Neural cell (in vitro differentiated cells): ENCODE data around the gene WNT4. TPM values are rescaled to one million over a fixed set of nuclear protein-coding genes. Genes with fewer than 3 reads are reported as not detected.

ENCODE experiments used
- H2AFZ ChIP-seq: fragments of 200-600, 300-800 bp; sonication (generic), shearing (Covaris generic); 2 replicates; pipeline ENCODE4 v1.6.0; 2014; ENCODE audit warnings: low read depth, mild to moderate bottlenecking, antibody characterized with exemption, low read length, moderate library complexity
- H3F3A ChIP-seq: fragments of 200-600 bp; shearing (Covaris generic); 2 replicates; pipeline ENCODE4 v1.6.1; 2016; ENCODE audit warnings: mild to moderate bottlenecking, moderate library complexity, mixed read lengths, antibody characterized with exemption, low read length; ENCODE audit not compliant: insufficient read depth, poor library complexity, severe bottlenecking
- H3K27ac ChIP-seq: fragments of 200-600, 300-800 bp; sonication (generic), shearing (Covaris generic); 2 replicates; pipeline ENCODE4 v1.5.1; 2014; ENCODE audit warnings: mild to moderate bottlenecking, low read length, moderate library complexity
- H3K27me3 ChIP-seq: fragments of 300-800, 200-600 bp; sonication (generic), shearing (Covaris generic); 2 replicates; pipeline ENCODE4 v1.6.0; 2014; ENCODE audit warnings: mild to moderate bottlenecking, low read depth, low read length, moderate library complexity; ENCODE audit not compliant: insufficient read depth
- H3K36me3 ChIP-seq: fragments of 300-800, 200-600 bp; sonication (generic), shearing (Covaris generic); 2 replicates; pipeline ENCODE4 v1.5.1; 2014; ENCODE audit warnings: mild to moderate bottlenecking, antibody characterized with exemption, low read length, moderate library complexity; ENCODE audit not compliant: insufficient read depth
- H3K4me2 ChIP-seq: fragments of 300-800, 200-600 bp; sonication (generic), shearing (Covaris generic); 2 replicates; pipeline ENCODE4 v1.6.0; 2014; ENCODE audit warnings: mild to moderate bottlenecking, low read length
- H3K4me3 ChIP-seq: fragments of 300-800, 200-600 bp; sonication (generic), shearing (Covaris generic); 2 replicates; pipeline ENCODE4 v1.5.1; 2014; ENCODE audit warnings: mild to moderate bottlenecking, low read length, moderate library complexity
- H3K79me2 ChIP-seq: fragments of 200-600 bp; shearing (Covaris generic); replicated peaks from 2 replicates; pipeline ENCODE4 v1.6.0; 2014; ENCODE audit warnings: mild to moderate bottlenecking, low read length, moderate library complexity; ENCODE audit not compliant: insufficient read depth
- H3K9ac ChIP-seq: fragments of 300-800, 200-600 bp; sonication (generic), shearing (Covaris generic); 2 replicates; pipeline ENCODE4 v1.6.1; 2016; ENCODE audit warnings: mild to moderate bottlenecking, low read length, mixed read lengths
- H3K9me2 ChIP-seq: fragments of 200-600 bp; shearing (Covaris generic); 2 replicates; pipeline ENCODE4 v1.6.1; 2016; ENCODE audit warnings: mild to moderate bottlenecking, low read length, mixed read lengths; ENCODE audit not compliant: insufficient read depth
- H3K9me3 ChIP-seq: fragments of 200-600, 300-800 bp; sonication (generic), shearing (Covaris generic); 2 replicates; pipeline ENCODE4 v1.6.1; 2016; ENCODE audit warnings: mild to moderate bottlenecking, mixed run types, low read length, moderate library complexity, mixed read lengths
- H4K20me1 ChIP-seq: fragments of 200-600 bp; shearing (Covaris generic); 2 replicates; pipeline ENCODE4 v1.6.1; 2016; ENCODE audit warnings: mild to moderate bottlenecking, mixed run types; ENCODE audit not compliant: insufficient read depth
- EP300 ChIP-seq: fragments of 450-650 bp; conservative IDR thresholded peaks from 2 replicates; pipeline ENCODE4 v1.6.1; 2014; ENCODE audit warnings: antibody characterized with exemption, mild to moderate bottlenecking, moderate library complexity; ENCODE audit not compliant: poor library complexity, severe bottlenecking
- EZH2 ChIP-seq: fragments of 200-600, 300-800 bp; shearing (Covaris generic), sonication (generic); IDR thresholded peaks from 2 replicates; pipeline ENCODE4 v1.6.1; 2014; ENCODE audit warnings: antibody characterized with exemption, low read length, borderline replicate concordance, mild to moderate bottlenecking; ENCODE audit not compliant: insufficient read depth, poor library complexity, severe bottlenecking
- MXI1 ChIP-seq: fragments of 450-650 bp; conservative IDR thresholded peaks from 2 replicates; pipeline ENCODE4 v1.6.1; 2014; ENCODE audit warnings: antibody characterized with exemption, mild to moderate bottlenecking; ENCODE audit not compliant: poor library complexity, severe bottlenecking
- POLR2AphosphoS5 ChIP-seq: IDR thresholded peaks from 2 replicates; pipeline ENCODE4 v1.6.1; 2012
- RAD21 ChIP-seq: fragments of 450-650 bp; conservative IDR thresholded peaks from 2 replicates; pipeline ENCODE4 v1.6.1; 2014; ENCODE audit warnings: antibody characterized with exemption, mild to moderate bottlenecking, moderate library complexity
- SMC3 ChIP-seq: fragments of 450-650 bp; conservative IDR thresholded peaks from 2 replicates; pipeline ENCODE4 v1.6.1; 2014; ENCODE audit warnings: antibody characterized with exemption, mild to moderate bottlenecking, moderate library complexity; ENCODE audit not compliant: poor library complexity
- TAF1 ChIP-seq: IDR thresholded peaks from 2 replicates; pipeline ENCODE4 v1.6.1; 2012; ENCODE audit warnings: low read depth
- polyA plus RNA-seq: library from polyadenylated mRNA; depleted of rRNA; stranded (reverse); fragments of >200 nt; gene quantifications from 2 replicates; pipeline ENCODE4 v1.2.3, GENCODE V29; 2014
- TF ChIP-seq, protein P1 (sequence below): fragments of 450-650 bp; IDR thresholded peaks from 2 replicates; pipeline ENCODE4 v1.5.1; 2014; ENCODE audit warnings: antibody characterized with exemption, mild to moderate bottlenecking, moderate library complexity; ENCODE audit not compliant: poor library complexity, severe bottlenecking
- TF ChIP-seq, protein P2 (sequence below): IDR thresholded peaks from 2 replicates; pipeline ENCODE4 v1.6.1; 2012; ENCODE audit warnings: borderline replicate concordance

Gene WNT4
- polyA plus RNA-seq, 1 donor from 2014 or later: 5.1 TPM

DNA sequence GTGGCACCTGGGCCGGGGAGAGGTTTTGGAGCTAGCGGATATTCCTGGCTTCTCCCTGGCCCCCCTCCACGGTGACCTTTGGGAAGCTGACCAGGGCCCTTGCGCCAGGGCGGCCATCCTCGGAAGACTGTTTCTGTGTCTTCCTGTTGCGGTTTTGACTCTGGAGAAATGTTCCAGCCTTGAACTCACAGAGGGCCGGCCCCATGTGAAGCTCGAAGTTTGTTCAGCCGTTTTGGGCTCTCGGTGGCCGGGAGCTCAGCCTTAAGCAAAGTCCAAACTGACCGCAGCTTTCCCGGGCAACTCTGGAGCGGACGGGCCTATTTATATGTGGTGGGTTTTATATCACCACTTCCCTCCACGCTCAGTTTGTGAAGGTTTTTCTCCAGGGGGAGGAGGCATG is 17.0 kb upstream of the WNT4 start:
- H3K79me2 ChIP-seq: no peaks in the 10 kb centered on the region
- H3K9me2 ChIP-seq: no peaks in the 10 kb centered on the region
- no peaks in the 10 kb centered on the region for H3F3A ChIP-seq

DNA sequence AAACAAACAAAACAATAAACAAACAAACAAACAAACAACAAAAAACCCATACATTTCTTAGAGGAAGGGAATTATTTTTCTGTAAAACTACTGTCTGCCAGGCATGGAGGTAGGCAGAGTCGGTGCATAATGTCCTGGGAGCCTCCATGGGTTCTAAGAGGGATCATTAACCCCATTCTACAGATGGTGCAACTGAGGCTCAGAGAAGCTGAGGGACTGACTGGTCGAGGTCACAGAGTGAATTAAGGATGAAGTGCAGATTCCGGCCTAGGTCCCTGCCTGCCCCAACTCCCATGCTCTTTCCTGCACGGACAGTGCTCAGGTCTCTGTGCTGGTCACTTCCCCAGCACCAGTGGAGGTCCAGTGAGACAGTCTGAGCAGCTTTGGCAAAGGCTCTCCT is 15.8 kb upstream of the WNT4 start:
- no peak overlapping the region for H3K9ac ChIP-seq
- H2AFZ ChIP-seq: no peak overlapping the region
- no peaks in the 10 kb centered on the region for H3K27me3 ChIP-seq
- H3K79me2 ChIP-seq: no peaks in the 10 kb centered on the region
- no peaks in the 10 kb centered on the region for H3K9me3 ChIP-seq
- H3K36me3 ChIP-seq: no peaks in the 10 kb centered on the region
- no peak overlapping the region for H3K4me3 ChIP-seq
- no peaks in the 10 kb centered on the region for H3F3A ChIP-seq
- H4K20me1 ChIP-seq: no peaks in the 10 kb centered on the region
- TF ChIP-seq EZH2: no peak
- TF ChIP-seq EP300: no peak
- TF ChIP-seq MXI1: no peak
- no peak for TF ChIP-seq POLR2AphosphoS5
- TF ChIP-seq, protein P1, sequence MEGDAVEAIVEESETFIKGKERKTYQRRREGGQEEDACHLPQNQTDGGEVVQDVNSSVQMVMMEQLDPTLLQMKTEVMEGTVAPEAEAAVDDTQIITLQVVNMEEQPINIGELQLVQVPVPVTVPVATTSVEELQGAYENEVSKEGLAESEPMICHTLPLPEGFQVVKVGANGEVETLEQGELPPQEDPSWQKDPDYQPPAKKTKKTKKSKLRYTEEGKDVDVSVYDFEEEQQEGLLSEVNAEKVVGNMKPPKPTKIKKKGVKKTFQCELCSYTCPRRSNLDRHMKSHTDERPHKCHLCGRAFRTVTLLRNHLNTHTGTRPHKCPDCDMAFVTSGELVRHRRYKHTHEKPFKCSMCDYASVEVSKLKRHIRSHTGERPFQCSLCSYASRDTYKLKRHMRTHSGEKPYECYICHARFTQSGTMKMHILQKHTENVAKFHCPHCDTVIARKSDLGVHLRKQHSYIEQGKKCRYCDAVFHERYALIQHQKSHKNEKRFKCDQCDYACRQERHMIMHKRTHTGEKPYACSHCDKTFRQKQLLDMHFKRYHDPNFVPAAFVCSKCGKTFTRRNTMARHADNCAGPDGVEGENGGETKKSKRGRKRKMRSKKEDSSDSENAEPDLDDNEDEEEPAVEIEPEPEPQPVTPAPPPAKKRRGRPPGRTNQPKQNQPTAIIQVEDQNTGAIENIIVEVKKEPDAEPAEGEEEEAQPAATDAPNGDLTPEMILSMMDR: no peak
- no peak for TF ChIP-seq TAF1
- TF ChIP-seq RAD21: no peak
- TF ChIP-seq SMC3: no peak
- TF ChIP-seq, protein P2, sequence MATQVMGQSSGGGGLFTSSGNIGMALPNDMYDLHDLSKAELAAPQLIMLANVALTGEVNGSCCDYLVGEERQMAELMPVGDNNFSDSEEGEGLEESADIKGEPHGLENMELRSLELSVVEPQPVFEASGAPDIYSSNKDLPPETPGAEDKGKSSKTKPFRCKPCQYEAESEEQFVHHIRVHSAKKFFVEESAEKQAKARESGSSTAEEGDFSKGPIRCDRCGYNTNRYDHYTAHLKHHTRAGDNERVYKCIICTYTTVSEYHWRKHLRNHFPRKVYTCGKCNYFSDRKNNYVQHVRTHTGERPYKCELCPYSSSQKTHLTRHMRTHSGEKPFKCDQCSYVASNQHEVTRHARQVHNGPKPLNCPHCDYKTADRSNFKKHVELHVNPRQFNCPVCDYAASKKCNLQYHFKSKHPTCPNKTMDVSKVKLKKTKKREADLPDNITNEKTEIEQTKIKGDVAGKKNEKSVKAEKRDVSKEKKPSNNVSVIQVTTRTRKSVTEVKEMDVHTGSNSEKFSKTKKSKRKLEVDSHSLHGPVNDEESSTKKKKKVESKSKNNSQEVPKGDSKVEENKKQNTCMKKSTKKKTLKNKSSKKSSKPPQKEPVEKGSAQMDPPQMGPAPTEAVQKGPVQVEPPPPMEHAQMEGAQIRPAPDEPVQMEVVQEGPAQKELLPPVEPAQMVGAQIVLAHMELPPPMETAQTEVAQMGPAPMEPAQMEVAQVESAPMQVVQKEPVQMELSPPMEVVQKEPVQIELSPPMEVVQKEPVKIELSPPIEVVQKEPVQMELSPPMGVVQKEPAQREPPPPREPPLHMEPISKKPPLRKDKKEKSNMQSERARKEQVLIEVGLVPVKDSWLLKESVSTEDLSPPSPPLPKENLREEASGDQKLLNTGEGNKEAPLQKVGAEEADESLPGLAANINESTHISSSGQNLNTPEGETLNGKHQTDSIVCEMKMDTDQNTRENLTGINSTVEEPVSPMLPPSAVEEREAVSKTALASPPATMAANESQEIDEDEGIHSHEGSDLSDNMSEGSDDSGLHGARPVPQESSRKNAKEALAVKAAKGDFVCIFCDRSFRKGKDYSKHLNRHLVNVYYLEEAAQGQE: no peak
- H3K27ac ChIP-seq: no peak overlapping the region
- no peaks in the 10 kb centered on the region for H3K9me2 ChIP-seq
- no peak overlapping the region for H3K4me2 ChIP-seq

More for the DNA sequence above, 17.0 kb upstream of the WNT4 start:
- Histone ChIP-seq H3K9ac (no peak overlapping the region), H2AFZ (no peak overlapping the region), H3K36me3 (no peaks in the 10 kb centered on the region), H3K27ac (no peak overlapping the region), H3K4me2 (no peak overlapping the region), H3K9me3 (no peaks in the 10 kb centered on the region), H4K20me1 (no peaks in the 10 kb centered on the region), H3K4me3 (no peak overlapping the region), H3K27me3 (no peaks in the 10 kb centered on the region)
- TF ChIP-seq, protein P1: no peak
- no peak for TF ChIP-seq POLR2AphosphoS5
- TF ChIP-seq EP300: no peak
- TF ChIP-seq, protein P2: no peak
- TF ChIP-seq SMC3: no peak
- TF ChIP-seq EZH2: no peak
- no peak for TF ChIP-seq TAF1
- no peak for TF ChIP-seq RAD21
- no peak for TF ChIP-seq MXI1
